Fibroblast of villous mesenchyme (primary cell): ENCODE measurements around the gene OR6P1. TPM values are rescaled to one million over a fixed set of nuclear protein-coding genes. Genes with fewer than 3 reads are reported as not detected.

Experiments used
- DNase-seq: peaks from one replicate; pipeline ENCODE4 v3.0.0-alpha.2; 2010; ENCODE audit warnings: low read depth
- H3K4me3 ChIP-seq: 2 replicates; pipeline ENCODE4 v1.5.1; 2011; ENCODE audit warnings: low read depth, mild to moderate bottlenecking, low read length
- total RNA-seq: library from RNA; depleted of rRNA; stranded (reverse); fragments of >200 nt; gene quantifications from 2 replicates; pipeline ENCODE4 v1.2.3, GENCODE V29; 2012
- TF ChIP-seq, protein P1 (sequence below): IDR thresholded peaks from 2 replicates; pipeline ENCODE4 v1.5.1; 2012; ENCODE audit warnings: low read depth, mild to moderate bottlenecking, low read length; ENCODE audit not compliant: insufficient read depth

The OR6P1 gene, protein sequence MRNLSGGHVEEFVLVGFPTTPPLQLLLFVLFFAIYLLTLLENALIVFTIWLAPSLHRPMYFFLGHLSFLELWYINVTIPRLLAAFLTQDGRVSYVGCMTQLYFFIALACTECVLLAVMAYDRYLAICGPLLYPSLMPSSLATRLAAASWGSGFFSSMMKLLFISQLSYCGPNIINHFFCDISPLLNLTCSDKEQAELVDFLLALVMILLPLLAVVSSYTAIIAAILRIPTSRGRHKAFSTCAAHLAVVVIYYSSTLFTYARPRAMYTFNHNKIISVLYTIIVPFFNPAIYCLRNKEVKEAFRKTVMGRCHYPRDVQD
- not detected in 2 replicates for total RNA-seq

DNA sequence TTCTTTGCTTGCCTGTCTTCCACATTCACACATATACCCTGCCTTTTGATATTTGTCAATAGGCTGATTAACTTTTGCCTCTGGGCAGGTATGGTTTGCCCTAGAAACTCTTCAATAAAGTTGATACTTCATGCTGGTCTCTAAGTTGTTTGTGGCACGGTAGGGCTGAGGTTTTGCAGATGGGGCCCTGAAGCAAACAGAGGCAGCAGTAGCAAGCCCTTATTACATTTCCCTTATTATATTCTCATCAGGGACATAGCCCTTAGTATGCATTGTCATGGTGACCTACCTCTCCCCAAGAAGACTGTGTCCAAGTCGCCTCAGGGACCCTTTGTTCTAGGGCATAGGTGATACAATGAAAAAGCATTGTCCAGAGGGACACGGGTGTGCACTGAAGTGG, at the start of gene OR6P1:
Gene OR6P1 (minus strand): TSS at position 101 of the 400 bp plus-strand sequence. CDS start 6,976 bp downstream, outside the sequence.
- TF ChIP-seq, protein P1, sequence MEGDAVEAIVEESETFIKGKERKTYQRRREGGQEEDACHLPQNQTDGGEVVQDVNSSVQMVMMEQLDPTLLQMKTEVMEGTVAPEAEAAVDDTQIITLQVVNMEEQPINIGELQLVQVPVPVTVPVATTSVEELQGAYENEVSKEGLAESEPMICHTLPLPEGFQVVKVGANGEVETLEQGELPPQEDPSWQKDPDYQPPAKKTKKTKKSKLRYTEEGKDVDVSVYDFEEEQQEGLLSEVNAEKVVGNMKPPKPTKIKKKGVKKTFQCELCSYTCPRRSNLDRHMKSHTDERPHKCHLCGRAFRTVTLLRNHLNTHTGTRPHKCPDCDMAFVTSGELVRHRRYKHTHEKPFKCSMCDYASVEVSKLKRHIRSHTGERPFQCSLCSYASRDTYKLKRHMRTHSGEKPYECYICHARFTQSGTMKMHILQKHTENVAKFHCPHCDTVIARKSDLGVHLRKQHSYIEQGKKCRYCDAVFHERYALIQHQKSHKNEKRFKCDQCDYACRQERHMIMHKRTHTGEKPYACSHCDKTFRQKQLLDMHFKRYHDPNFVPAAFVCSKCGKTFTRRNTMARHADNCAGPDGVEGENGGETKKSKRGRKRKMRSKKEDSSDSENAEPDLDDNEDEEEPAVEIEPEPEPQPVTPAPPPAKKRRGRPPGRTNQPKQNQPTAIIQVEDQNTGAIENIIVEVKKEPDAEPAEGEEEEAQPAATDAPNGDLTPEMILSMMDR = no peak
- H3K4me3 ChIP-seq = no peak within 1 kb of the TSS
- DNase-seq = no peak

DNA sequence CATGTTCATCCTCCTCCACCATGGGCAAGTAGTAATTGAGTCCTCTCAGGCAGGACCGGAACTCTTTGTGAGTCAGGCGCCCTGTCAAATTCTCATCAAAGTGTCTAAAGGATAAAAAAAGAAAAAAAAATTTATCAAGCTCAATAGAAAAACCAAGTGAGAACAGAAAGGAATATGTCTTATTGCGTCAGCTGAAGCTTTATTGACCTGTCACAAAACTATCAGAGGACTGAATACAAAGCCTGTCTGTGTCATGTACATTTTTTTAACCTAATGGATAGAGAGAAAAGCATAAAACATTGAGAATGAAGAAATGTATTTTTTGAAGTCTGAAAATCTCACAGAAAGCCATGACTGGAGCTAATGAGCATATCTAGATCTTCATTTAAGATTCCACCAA, 43.4 kb upstream of the OR6P1 start:
- H3K4me3 ChIP-seq = no peak overlapping the region
- TF ChIP-seq, protein P1 = no peak
- no peak for DNase-seq

DNA sequence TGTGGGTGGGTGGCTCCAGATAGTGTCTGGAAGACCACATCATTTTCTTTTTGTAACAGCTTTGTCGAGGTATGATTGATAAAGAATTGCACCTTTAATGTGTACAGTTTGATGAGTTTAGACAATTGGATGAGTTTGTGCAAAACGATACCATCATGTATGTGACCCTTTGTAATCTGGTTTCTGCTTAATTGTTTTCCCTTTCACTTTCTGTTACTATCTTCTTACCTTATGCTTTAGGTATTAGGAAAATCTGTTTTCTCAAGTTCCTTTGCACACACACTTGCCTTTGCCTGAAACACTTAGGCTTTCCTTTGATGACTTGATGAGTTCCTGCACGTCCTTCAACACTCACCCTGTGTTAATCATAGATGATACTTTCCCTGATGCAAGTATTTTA, 41.5 kb upstream of the OR6P1 start:
- H3K4me3 ChIP-seq = no peak overlapping the region
- TF ChIP-seq, protein P1 = no peak
- DNase-seq = no peak

DNA sequence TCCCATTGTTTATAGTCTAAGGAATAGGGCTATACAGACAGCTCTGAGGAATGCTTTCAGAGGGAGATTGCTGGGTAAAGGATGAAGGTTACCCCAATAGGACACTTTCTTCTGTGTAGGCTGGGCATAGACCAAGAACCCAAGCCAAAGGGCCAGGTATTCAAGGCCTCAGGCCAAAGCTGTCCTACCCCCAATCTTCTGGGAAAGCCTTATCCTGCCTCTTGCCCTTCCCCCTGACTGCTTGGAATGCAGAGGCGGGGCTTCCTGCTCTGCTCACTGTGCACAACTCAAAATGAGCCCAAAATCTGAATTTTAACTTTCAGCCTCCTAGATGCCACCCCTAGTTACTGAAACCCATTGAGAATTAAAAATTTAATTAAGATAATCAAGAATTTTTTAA, 36.9 kb upstream of the OR6P1 start:
- no peak for DNase-seq
- no peak overlapping the region for H3K4me3 ChIP-seq
- TF ChIP-seq, protein P1 = no peak

DNA sequence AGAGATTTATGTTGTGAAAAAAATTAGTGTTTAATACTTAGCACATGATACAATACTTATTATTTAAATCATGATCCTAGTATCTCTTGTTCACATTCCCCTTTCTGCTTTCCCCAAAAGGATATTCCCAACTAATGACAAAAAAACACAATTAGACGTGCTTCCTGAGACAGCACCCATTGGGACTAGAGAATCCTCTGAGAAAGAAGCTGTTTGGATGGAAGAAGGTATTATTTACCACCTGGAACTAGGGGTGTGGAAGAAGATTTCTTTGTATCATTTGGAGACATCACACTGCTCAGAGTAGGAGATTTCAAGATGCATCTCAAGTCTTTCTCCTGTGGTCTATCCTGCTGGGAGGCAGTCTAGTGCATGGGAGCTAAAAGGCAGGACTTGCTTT, 34.6 kb upstream of the OR6P1 start, which contains the start of gene OR10Z1:
Gene OR10Z1 (plus strand): TSS at position 301 of the 400 bp plus-strand sequence. CDS start 1,171 bp downstream, outside the sequence.
- TF ChIP-seq, protein P1 = no peak
- DNase-seq = no peak
- H3K4me3 ChIP-seq = no peak within 1 kb of the TSS

DNA sequence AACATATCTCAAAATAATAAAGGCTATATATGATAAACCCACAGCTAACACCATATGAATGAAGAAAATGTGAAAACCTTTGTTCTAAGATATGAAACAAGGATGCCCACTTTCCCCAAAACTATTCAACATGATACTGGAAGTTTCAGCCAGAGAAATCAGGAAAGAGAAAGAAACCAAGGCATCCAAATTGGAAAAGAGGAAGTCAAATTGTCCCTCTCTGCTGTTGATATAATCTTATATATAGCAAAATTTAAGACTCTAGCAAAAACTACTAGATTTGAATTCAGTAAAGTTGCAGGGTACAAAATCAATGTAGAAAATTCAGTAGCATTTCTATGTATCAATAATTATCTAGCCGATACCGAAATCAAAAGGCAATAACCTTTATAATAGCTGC, 30.4 kb upstream of the OR6P1 start:
- no peak overlapping the region for H3K4me3 ChIP-seq
- TF ChIP-seq, protein P1 = no peak
- DNase-seq = no peak
